8988T (cell line): Measurements from ENCODE around the gene RNASEL.

Experiments used
- DNase-seq: peaks from one replicate; pipeline ENCODE4 v3.0.0; 2011

RNASEL gene

DNA sequence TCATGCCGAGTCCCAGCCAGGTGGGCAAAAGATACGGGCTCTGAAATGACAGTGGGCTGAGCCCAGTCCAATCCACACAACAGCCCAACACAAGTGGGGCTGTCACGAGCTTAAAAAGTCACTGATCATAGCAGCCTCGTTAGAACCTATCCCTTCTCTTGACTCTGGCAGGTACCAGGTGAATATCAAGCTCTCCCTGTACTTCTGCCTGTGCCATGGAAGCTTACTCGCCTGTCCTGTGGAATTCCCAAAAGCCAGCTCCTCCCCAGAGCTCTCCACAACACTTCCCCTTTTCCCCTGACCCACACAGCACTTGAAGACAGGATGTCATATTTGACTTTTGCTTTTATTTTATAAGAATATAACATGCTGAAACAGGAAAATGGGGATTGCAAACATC, 9.2 kb upstream of the RNASEL start:
- DNase-seq: no peak

DNA sequence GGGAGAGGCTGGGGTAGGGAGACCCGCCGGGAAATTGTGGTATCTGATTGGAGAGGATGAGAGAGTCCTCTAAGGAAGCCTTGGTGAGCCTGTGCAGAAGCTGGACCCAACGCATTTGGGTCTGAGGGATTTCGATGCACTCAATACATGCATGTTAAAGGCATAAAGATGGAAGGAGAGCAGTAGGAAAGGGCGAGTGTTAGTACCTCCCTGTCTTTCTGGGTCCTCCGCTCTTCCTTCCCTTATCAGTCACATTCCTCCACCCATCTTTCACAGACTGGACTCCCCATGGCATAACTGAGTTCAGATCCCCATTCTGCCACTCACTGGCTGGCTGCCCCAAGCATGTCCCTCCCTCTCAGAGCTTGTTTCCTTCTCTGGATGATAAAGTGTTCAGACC, 7.9 kb upstream of the RNASEL start:
- DNase-seq: no peak

DNA sequence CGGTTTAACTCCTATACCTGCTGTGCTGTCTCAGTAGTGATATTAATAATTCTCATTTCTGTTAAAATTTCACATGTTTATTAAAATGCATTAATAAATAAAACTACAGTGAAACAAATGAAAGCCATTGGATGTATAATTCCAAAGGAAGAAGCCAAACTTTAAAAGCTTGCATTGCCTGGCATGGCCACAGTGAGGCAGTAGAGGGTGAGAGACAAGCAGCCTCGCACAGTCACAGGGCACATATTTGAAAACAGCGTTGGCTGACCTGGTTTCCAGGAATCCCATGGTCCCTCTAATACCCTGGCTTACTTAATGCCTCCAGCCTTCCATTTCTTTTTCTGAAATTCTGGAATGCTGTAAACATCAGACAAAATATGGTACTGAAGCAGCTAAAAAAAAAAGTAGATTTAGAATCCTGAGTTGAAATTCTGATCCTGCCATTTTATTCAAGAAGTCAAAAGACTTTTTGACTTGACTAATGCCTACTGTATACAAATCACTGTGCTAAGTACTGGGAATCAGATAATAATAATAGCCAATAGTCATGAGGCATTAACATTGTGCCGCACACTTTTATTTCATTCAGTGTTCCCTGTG, 6.7 kb upstream of the RNASEL start:
- DNase-seq: peak; percentile 54

DNA sequence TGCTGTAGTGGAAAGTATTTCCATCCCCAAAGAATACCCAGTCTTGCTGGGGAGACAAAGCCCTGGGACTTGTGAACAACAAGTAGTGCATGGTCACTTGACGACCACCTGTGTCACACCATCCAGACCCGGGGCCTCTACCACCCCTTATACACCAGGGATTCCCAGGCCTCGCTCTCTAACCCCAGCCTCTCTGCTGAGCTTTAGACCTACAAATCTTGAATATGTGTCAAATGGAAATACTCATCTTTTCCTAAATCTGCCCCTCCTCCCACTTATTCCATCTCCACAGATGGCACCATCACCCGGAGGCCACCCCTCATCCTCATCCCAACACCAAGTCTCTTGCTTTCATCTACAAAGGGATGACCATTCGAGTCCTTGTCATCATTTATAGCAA, 875 bp upstream of the RNASEL start:
- DNase-seq: no peak

DNA sequence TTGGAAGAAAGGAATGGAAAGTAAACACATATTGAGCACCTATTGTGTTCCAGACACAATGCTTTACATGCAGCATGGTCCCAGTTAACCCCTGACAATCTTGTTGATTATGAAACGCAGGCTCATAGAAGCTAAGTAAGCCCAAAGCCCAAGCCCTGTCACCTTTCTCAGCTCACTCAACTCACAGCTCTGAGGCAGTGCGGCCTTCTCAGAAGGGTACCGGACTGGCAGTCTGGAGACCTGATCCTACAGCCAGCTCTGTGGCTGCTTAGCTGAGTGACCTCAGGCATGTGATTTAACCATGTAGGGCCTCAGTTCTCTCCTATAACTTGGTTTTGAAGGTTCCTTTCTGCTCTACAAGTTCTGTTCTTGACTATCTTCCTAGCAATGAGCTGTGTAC, 464 bp upstream of the RNASEL start:
- DNase-seq: no peak

DNA sequence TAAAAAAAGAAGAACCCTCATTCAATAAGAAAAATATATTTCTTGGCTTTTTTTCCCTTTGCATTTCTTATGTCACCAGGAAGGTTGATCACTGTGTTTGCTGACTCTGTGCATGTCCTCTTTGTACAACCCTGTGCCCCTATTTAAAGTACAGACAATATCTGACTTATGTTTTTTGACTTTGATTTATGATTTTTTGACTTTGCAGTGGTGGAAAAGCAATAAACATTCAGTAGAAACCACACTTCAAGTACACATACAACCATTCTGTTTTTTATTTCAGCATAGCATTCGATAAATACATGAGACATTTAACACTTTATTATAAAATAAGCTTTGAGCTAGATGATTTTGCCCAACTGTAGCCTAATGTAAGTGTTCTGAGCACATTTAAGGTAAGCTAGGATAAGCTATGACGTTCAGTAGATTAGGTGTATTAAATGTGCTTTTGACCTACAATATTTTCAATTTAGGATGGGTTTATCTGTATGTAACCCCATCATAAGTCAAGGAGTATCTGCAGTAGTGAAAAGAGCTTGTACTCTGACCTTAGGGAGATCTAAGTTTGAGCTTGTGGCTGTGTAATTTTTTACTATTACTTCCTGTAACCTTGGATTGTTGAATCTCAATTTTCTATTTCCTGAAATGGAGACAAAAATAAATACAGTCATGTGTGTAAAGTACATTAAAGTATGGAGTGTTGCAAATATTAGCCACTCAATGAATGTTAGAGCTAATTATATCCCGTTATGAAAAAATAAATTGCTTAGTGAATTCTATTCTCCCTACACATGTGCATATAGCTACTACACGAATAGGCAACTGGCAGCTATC, 1.2 kb downstream of the RNASEL start:
- no peak for DNase-seq

DNA sequence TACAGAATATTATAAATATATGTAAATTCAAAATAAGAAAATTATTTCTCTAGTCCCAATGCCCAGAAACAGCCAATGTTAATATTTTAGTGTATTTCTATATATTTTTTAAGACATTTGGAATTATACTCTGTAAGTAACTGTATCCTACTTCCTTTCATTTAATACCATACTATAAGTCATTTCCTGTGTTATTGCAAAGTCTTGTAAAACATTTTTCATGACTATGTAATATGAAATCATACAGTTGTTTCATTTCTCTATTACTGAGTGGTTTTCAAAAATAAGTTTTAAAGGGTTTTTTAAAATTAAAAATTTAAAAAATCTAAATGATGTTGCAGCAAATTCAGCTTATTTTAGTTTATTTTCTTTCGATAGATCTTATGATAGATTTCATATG, 2.0 kb downstream of the RNASEL start:
- no peak for DNase-seq

DNA sequence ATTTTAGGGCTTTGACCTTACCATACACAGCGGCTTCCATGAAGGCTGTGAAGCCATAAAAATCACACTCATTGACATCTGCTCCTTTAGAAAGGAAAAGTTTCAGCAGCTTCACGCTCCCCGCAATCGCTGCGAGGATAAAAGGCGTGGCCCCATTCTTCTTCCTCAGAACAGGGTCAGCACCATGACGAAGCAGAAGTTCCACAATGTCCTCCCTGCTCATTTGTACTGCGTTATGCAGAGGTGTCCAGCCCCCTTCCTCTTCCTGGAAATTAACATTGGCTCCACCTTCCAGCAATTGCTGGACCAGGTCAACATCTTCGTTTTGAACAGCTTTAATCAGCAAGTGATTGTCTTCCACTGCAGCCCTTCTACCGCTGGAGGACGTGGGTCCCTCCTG, 2.7 kb downstream of the RNASEL start:
- no peak for DNase-seq

DNA sequence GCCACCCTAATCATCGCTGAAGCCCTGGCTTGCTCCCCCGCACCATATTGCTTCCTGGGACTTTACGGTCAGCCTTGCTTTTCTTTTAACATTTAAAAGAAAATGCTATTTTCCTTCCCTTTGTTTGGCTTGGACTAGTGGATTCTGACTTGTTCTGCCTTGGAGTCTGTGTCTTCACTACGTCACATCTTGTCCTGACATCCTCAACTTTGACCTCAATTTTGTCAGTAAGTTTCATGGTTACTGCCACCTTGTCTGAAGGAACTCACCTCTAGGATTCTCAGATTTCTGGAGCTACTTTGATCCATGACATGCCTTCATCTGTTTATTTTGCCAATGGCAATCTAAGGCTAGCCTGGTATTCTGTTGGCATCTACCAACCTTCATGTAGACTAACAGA, 4.3 kb downstream of the RNASEL start:
- no peak for DNase-seq

DNA sequence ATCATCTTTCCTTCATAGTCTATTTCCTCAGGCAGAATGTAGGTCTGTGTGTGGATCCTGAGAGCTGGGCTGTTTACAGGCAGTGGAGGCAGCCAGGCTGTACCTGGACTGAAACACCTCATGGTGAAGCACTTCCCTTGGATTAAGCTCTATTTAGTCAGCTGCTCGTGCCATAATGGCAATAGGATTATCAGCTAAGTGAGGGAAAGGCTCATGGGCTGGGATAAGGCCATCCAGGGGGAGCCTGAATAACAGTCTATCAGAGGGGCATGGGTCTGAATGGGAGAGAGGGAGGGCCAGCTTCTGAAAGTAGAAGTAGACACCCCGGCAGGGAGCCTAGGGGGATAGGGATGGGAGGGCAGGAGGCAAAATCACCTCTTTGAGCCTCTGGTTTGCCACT, 8.3 kb downstream of the RNASEL start:
- no peak for DNase-seq

DNA sequence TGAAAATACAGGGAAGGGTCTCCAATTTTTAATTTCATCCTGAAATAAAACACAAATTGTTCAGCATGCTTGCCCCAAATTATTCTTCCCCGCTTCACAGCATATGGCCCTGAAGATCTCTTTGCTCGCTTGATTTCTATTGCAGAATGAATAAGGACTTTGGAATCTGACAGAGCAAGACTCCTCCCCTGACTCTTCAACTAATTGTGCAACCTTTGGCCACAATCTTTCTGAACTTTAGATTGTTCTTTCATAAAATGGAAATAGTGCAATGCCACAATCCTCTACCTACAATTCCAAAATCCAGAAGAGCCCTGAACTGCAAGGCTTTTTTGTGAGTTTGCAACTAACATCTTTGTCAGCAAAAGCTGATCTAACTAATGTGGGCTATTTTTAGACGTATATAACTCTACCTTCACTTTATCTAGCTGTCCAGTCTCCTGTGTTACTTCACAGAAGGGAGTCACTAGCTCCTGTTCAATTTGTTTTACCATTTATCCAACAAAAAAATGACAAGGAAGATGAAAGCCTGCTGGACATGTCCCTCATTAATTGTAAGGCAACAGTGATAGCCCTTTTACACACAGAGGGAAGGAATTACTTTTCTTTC, 13.4 kb downstream of the RNASEL start:
- no peak for DNase-seq

DNA sequence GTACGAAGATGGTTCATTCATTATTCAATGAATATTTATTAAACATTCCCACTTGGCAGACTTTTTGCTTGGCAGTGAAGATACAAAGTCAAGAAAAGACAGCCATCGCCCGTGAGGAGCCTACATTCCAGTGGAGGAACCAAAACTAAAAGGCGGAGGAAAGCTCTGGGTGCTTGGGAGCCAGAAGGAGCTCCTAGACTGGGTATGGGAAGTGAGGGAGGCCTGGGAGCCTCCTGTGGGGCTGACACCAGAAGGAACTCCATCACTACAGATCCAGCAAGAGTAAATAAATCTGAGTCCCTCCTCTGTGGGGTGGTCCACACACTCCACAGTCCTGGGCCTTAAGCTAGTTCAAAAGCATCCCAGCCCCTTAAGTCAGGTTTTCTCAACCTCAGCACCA, 14.9 kb downstream of the RNASEL start:
- DNase-seq: no peak

DNA sequence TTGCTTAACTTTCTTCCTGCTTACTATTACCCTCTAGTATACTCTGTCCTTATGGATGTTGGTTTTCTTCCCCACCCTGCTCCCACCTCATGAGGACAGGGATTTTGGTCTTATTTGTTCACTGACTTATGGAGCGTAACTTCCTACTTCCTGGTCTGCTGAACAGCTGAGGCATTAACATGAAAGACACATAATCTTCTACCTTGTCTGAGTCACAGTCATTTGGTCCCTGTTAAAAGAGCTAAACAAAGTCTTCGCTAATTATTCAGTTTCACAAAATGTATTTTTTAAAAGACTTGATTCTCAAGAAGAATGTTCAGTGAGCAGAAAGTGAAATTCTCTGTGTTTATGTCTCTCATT, 18.5 kb downstream of the RNASEL start:
- DNase-seq: no peak

DNA sequence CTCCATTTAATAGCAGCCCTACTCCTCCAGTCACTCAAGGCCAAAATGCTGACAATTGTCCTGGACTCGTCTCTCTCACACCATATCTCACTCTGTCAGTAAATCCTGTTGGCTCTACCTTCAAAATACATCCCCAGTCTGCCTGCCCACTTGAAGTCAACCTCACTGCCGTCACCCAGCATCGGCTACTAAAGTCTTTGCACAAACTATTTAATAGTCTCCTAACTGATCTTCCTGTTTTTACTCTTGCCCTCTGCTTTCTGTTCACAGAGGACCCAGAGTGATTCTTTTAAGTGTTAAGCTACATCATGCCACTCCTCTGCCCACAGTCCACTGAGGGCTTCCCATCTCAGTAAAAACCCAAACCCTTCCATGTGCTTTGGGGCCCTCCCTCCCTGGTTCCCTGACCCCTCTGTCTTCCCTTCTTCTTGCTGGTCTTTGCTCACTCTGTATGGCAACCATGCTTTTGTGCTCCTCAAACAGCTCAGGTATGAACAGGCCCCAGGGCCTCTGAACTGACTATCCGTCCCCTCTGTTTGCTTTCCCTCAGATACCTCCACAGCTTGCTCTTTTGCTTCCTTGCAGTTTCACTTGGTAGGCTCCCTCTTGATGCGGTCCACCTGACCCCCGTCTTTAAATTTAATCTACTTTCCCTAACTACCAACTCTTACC, 19.0 kb downstream of the RNASEL start:
- no peak for DNase-seq

DNA sequence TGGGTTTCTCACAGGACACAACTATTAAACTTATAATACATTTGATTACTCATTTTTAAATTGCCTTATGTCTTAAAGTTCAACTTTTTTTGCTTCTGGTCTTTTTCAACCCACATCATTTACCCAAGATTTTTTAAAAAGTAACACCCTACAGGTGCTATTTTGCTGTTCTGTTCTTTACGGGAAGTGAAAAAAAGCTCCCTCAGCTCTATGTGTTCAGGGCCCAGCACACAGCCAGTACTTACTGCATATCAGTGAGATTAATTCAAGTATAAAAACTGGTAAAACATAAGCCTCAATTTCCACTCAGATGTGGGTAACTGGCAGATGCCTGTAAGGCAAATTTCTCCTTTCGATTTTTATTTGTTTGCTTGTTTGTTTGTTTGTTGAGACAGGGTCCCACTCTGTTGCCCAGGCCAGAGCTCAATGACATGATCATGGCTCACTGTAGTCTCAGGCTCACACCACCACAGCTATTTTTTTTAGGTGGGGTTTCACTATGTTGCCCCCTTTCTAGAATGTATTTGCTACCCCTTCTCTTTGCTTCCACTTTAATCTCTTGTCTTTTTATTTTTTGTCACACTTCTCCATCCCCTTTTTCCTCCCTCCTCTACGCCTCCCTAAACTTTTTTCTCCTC, 20.3 kb downstream of the RNASEL start:
- no peak for DNase-seq

DNA sequence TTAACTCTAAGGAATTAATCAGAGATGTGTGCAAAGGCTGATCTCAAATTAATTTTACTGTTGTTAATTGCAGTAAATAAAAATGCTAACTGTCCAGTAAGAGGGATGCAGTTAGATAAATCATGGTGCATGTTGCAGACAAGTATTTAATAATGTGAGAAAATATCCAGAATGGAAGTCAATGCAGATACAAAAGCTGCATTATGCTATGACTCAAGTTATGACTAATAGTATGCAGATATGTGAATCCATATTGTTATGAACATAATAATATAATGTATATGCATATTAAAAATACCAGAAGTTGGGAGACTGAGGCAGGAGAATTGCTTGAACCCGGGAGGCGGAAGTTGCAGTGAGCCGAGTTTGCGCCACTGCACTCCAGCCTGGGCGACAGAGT, 21.4 kb downstream of the RNASEL start:
- DNase-seq: no peak

DNA sequence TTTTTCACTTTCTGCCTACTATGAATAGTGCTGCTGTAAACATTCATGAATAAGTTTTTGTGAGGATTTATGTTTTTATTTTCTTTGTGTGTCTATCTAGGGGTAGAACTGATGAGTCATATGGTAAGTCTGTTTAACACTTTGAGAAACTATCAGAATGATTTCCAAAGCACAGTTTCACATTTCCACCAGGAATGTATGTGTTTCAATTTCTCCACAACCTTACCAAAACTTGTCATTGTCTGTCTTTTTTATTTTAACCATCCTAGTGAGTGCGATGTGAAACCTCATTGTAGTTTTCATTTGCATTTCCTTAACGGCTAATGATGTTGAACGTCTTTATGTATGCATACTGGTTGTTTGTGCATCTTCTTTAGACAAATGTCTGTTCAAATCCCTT, 23.5 kb downstream of the RNASEL start:
- no peak for DNase-seq

DNA sequence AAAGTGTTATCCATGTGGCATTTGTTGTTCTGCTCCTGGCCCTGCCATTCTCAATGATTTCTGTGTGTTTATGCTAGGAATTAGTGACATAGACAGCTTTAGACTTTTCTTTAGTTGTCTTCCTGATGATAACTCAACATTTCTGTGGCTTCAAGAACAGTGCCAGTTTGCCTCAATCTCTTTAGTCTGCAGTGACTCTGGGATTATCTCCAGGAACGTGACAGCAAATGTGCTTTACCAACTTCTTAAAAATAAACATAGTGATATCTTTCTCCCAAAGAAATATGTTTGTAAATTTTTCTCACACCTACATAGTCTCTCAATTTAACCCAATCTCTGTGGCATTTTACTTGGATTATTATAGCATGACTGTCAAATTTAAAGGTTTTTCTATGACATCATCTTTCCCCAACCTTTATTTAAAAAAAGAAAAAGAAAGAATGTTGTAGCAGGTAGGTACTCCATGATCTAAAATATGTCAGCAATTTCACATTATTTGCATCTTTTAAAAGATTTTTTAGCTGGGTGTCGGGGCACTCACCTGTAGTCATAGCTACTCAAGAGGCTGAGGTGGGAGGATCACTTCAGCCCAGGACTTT, 24.6 kb downstream of the RNASEL start:
- DNase-seq: no peak

DNA sequence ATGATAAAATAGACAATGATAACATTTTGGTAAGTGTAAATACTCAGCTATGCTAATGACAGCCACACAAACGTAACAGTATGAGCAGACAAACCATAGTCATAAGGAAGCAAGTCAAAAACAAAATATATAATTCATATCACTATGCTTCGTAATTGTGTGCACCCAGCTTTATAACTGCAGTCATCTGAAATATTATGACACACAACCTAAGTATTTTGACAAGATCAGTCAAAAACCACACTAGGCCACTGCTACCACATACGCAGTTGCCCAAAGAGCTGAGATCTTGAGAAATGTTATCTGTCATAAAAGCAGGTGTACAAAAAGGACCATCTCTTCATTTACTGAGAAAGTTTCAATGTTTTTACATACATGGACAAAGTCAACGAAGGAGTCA, 26.0 kb downstream of the RNASEL start:
- DNase-seq: no peak

DNA sequence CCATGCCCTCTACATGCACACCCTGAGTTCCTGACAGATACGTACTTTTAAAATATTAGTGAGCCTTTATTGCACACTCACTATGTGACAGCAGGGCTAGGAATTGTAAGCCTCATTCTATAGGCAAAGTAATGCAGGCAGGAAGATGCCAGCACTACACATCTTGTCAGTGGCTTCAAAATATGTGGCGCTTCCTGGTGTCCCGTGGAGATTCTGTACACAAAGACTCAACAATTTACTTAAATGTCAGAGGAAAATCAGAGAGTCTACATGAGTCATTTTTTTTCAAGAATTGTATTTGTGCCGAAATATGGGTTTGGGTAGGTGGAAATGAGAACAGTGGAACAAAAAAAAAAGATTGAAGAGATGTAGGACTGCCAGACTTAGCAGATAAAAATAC, 27.6 kb downstream of the RNASEL start:
- no peak for DNase-seq

DNA sequence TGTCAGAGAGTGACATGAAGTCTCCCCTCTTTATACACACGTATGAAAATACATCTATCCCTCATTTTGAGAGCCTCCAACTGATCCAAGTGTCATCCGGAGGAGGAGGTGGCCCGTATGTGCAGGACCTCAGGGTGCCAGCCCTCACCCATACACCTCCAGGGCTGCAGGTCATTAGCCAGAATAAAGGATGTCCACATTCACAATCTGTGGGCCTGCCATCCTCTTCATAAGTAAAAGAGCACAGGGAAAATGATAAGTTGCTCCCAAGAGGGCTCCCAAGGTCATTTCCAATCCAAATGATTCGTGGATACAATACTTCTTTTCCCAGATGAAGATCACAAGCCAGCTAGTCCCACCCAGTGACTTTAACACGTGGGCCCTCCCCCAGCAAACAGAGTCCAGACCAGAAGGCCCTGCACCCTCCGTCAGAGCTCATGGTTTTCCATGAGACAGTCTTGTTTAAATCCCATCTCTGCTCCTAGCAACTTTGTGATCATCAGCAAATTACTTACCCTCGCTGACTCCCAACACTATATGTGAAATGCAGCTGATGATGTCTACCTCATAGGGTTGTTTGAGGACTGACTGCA, 28.6 kb downstream of the RNASEL start:
- no peak for DNase-seq

DNA sequence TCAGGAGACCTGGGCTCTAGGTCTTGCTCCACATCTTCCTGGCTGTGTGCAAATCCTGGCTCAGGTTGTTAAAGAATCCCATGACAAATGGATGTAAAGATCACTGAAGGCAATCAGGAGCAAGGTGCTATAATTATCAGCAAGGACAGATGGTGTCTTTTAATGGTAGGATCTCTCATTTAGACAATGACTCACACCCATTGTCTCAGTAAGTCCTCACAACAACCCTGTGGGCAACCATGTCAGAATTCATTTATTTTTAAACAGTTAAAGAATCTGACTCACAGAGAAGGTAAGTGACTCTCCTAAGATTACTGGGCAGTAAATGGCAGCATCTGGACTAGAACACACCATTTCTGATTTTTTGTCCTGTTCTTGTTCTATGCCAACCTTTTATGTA, 32.8 kb downstream of the RNASEL start:
- no peak for DNase-seq

DNA sequence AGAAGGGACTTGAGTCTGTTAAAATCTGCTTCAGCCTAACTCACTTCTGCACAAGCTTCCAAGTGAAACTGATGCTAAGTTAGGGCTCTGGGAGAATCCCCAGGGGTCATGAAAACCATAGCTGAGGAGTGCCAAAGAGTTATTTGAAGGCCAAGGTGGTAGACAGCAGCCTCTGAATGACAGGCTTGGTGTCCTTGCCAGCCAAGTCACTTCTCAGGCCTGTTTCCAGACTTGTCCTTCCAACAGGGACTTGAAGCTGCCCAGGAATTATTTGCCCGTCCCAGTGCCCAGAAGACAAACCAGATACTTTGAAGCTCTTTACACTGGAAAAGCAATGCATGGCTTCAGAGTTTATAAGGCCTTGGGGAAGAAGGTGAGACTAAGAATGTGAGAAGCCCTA, 33.6 kb downstream of the RNASEL start:
- DNase-seq: no peak
